Measurements from ENCODE around the gene FKTN. TPM values are rescaled to one million over a fixed set of nuclear protein-coding genes. Genes with fewer than 3 reads are reported as not detected.
A peak's percentile ranks its signal among the peaks of the same experiment; 100 is the strongest.

Gene FKTN
- total and polyA plus RNA-seq, 4 experiments from 2014 or later = 0.18 to 14.2 (median 7.5) TPM

- Histone ChIP-seq H3K4me1 (ENCODE audit: insufficient read depth, low read length) (no peaks in the 10 kb centered on the region), H3K27me3 (ENCODE audit: insufficient read depth, low read length) (no peaks in the 10 kb centered on the region), H3K9me3 (ENCODE audit: control insufficient read depth in 1 of 2, low read length in 2 of 2) (no peaks in the 10 kb centered on the region), H3K27ac (ENCODE audit: low read depth, low read length) (no peak overlapping the region), H3K4me3 (ENCODE audit: low read length in 2 of 2) (no peak overlapping the region), H3K36me3 (ENCODE audit: insufficient read depth, low read length) (no peaks in the 10 kb centered on the region)
- no peak overlapping the region for H3K27ac Mint-ChIP-seq
- no peaks in the 10 kb centered on the region for H3K36me3 Mint-ChIP-seq
- H3K9me3 Mint-ChIP-seq = no peaks in the 10 kb centered on the region
- CTCF ChIA-PET (ENCODE audit: partially characterized antibody) = no interaction called here
- H3K4me1 Mint-ChIP-seq = peaks cover 0 to 5% (median under 1%) of the 10 kb centered on the region in 4 donors
- no peak overlapping the region for H3K4me3 Mint-ChIP-seq
- no peak for DNase-seq
- H3K27me3 Mint-ChIP-seq = peaks cover 2 to 6% of the 10 kb centered on the region in 2 donors
- intact Hi-C loops (cut with micrococcal nuclease) = no loop called here
- POLR2A ChIA-PET (ENCODE audit: partially characterized antibody) = no interaction called here
These were observed 112.4 kb downstream of the FKTN start for GRCh38 chr9:105670315-105670714.

GRCh38 chr9:105670775-105671174, 112.8 kb downstream of the FKTN start:
- POLR2A ChIA-PET (ENCODE audit: partially characterized antibody) = no interaction called here
- Mint-ChIP-seq H3K4me1 (peaks cover 0 to 5% (median under 1%) of the 10 kb centered on the region in 4 donors), H3K4me3 (no peak overlapping the region), H3K9me3 (no peaks in the 10 kb centered on the region), H3K27ac (no peak overlapping the region), H3K36me3 (no peaks in the 10 kb centered on the region), H3K27me3 (peaks cover 2 to 6% of the 10 kb centered on the region in 2 donors)
- no peaks in the 10 kb centered on the region for H3K9me3 ChIP-seq (ENCODE audit: control insufficient read depth in 1 of 2, low read length in 2 of 2)
- no peak overlapping the region for H3K4me3 ChIP-seq (ENCODE audit: low read length in 2 of 2)
- DNase-seq = no peak
- H3K27me3 ChIP-seq (ENCODE audit: insufficient read depth, low read length) = no peaks in the 10 kb centered on the region
- H3K36me3 ChIP-seq (ENCODE audit: insufficient read depth, low read length) = no peaks in the 10 kb centered on the region
- no peak overlapping the region for H3K27ac ChIP-seq (ENCODE audit: low read depth, low read length)
- CTCF ChIA-PET (ENCODE audit: partially characterized antibody) = no interaction called here
- intact Hi-C loops (cut with micrococcal nuclease) = no loop called here
- H3K4me1 ChIP-seq (ENCODE audit: insufficient read depth, low read length) = no peaks in the 10 kb centered on the region

GRCh38 chr9:105672711-105673234, 114.8 kb downstream of the FKTN start:
- no peak overlapping the region for H3K27ac Mint-ChIP-seq
- H3K36me3 Mint-ChIP-seq = no peaks in the 10 kb centered on the region
- peaks cover 2 to 6% of the 10 kb centered on the region in 2 donors for H3K27me3 Mint-ChIP-seq
- intact Hi-C loops (cut with micrococcal nuclease) = no loop called here
- Histone ChIP-seq H3K36me3 (ENCODE audit: insufficient read depth, low read length) (no peaks in the 10 kb centered on the region), H3K4me1 (ENCODE audit: insufficient read depth, low read length) (no peaks in the 10 kb centered on the region), H3K9me3 (ENCODE audit: control insufficient read depth in 1 of 2, low read length in 2 of 2) (no peaks in the 10 kb centered on the region), H3K27ac (ENCODE audit: low read depth, low read length) (no peak overlapping the region), H3K27me3 (ENCODE audit: insufficient read depth, low read length) (no peaks in the 10 kb centered on the region), H3K4me3 (ENCODE audit: low read length in 2 of 2) (no peak overlapping the region)
- H3K4me3 Mint-ChIP-seq = peak overlapping the region in 2 of 8 donors; percentile 10 to 55
- H3K4me1 Mint-ChIP-seq = peaks cover 0 to 5% (median under 1%) of the 10 kb centered on the region in 4 donors
- DNase-seq = no peak
- ChIA-PET POLR2A (ENCODE audit: partially characterized antibody) (interaction anchor here (0.6 kb wide), 1 partner anchor 311 kb away, joined by 4 read pairs; no protein-coding TSS in a partner anchor), CTCF (ENCODE audit: partially characterized antibody) (interaction anchor here (0.6 kb wide), 1 partner anchor 218 kb away, joined by 3 read pairs; no protein-coding TSS in a partner anchor)
- no peaks in the 10 kb centered on the region for H3K9me3 Mint-ChIP-seq

GRCh38 chr9:105673850-105674387, 116.0 kb downstream of the FKTN start:
- ChIA-PET POLR2A (ENCODE audit: partially characterized antibody) (no interaction called here), CTCF (ENCODE audit: partially characterized antibody) (no interaction called here)
- Histone ChIP-seq H3K27me3 (ENCODE audit: insufficient read depth, low read length) (no peaks in the 10 kb centered on the region), H3K4me1 (ENCODE audit: insufficient read depth, low read length) (no peaks in the 10 kb centered on the region), H3K27ac (ENCODE audit: low read depth, low read length) (no peak overlapping the region), H3K4me3 (ENCODE audit: low read length in 2 of 2) (no peak overlapping the region), H3K36me3 (ENCODE audit: insufficient read depth, low read length) (no peaks in the 10 kb centered on the region), H3K9me3 (ENCODE audit: control insufficient read depth in 1 of 2, low read length in 2 of 2) (no peaks in the 10 kb centered on the region)
- no peaks in the 10 kb centered on the region for H3K36me3 Mint-ChIP-seq
- no peaks in the 10 kb centered on the region for H3K9me3 Mint-ChIP-seq
- H3K4me1 Mint-ChIP-seq = peaks cover 0 to 5% (median under 1%) of the 10 kb centered on the region in 4 donors
- H3K27ac Mint-ChIP-seq = no peak overlapping the region
- peaks cover 2 to 6% of the 10 kb centered on the region in 2 donors for H3K27me3 Mint-ChIP-seq
- DNase-seq = no peak
- intact Hi-C loops (cut with micrococcal nuclease) = no loop called here
- no peak overlapping the region for H3K4me3 Mint-ChIP-seq

GRCh38 chr9:105676351-105676923, 118.5 kb downstream of the FKTN start:
- Histone ChIP-seq H3K27me3 (ENCODE audit: insufficient read depth, low read length) (no peaks in the 10 kb centered on the region), H3K9me3 (ENCODE audit: control insufficient read depth in 1 of 2, low read length in 2 of 2) (no peaks in the 10 kb centered on the region), H3K27ac (ENCODE audit: low read depth, low read length) (no peak overlapping the region), H3K4me1 (ENCODE audit: insufficient read depth, low read length) (no peaks in the 10 kb centered on the region), H3K4me3 (ENCODE audit: low read length in 2 of 2) (no peak overlapping the region), H3K36me3 (ENCODE audit: insufficient read depth, low read length) (no peaks in the 10 kb centered on the region)
- H3K4me1 Mint-ChIP-seq = peaks cover 0 to 5% (median under 1%) of the 10 kb centered on the region in 4 donors
- H3K27me3 Mint-ChIP-seq = peaks cover 0 to 2% of the 10 kb centered on the region in 2 donors
- POLR2A ChIA-PET (ENCODE audit: partially characterized antibody) = no interaction called here
- no peak for DNase-seq
- intact Hi-C loops (cut with micrococcal nuclease) = no loop called here
- no peaks in the 10 kb centered on the region for H3K9me3 Mint-ChIP-seq
- H3K36me3 Mint-ChIP-seq = no peaks in the 10 kb centered on the region
- CTCF ChIA-PET (ENCODE audit: partially characterized antibody) = no interaction called here
- H3K27ac Mint-ChIP-seq = peak overlapping the region in 1 of 7 donors; percentile 42
- no peak overlapping the region for H3K4me3 Mint-ChIP-seq

- H3K4me1 Mint-ChIP-seq = no peaks in the 10 kb centered on the region
- no peaks in the 10 kb centered on the region for H3K27me3 ChIP-seq (ENCODE audit: insufficient read depth, low read length)
- H3K27ac ChIP-seq (ENCODE audit: low read depth, low read length) = no peak overlapping the region
- H3K27me3 Mint-ChIP-seq = no peaks in the 10 kb centered on the region
- no peak overlapping the region for H3K4me3 ChIP-seq (ENCODE audit: low read length in 2 of 2)
- no peak overlapping the region for H3K4me3 Mint-ChIP-seq
- H3K9me3 Mint-ChIP-seq = no peaks in the 10 kb centered on the region
- no peak overlapping the region for H3K27ac Mint-ChIP-seq
- H3K4me1 ChIP-seq (ENCODE audit: insufficient read depth, low read length) = no peaks in the 10 kb centered on the region
- DNase-seq = no peak
- intact Hi-C loops (cut with micrococcal nuclease) = no loop called here
- ChIA-PET POLR2A (ENCODE audit: partially characterized antibody) (no interaction called here), CTCF (ENCODE audit: partially characterized antibody) (no interaction called here)
- H3K9me3 ChIP-seq (ENCODE audit: control insufficient read depth in 1 of 2, low read length in 2 of 2) = no peaks in the 10 kb centered on the region
- H3K36me3 ChIP-seq (ENCODE audit: insufficient read depth, low read length) = no peaks in the 10 kb centered on the region
- H3K36me3 Mint-ChIP-seq = no peaks in the 10 kb centered on the region
These were observed 120.2 kb downstream of the FKTN start for GRCh38 chr9:105678163-105678562.

- H3K9me3 Mint-ChIP-seq = no peaks in the 10 kb centered on the region
- Histone ChIP-seq H3K27me3 (ENCODE audit: insufficient read depth, low read length) (no peaks in the 10 kb centered on the region), H3K4me1 (ENCODE audit: insufficient read depth, low read length) (no peaks in the 10 kb centered on the region), H3K4me3 (ENCODE audit: low read length in 2 of 2) (no peak overlapping the region), H3K36me3 (ENCODE audit: insufficient read depth, low read length) (no peaks in the 10 kb centered on the region), H3K27ac (ENCODE audit: low read depth, low read length) (no peak overlapping the region), H3K9me3 (ENCODE audit: control insufficient read depth in 1 of 2, low read length in 2 of 2) (no peaks in the 10 kb centered on the region)
- intact Hi-C loops (cut with micrococcal nuclease) = no loop called here
- CTCF ChIA-PET (ENCODE audit: partially characterized antibody) = no interaction called here
- no peaks in the 10 kb centered on the region for H3K36me3 Mint-ChIP-seq
- H3K4me3 Mint-ChIP-seq = no peak overlapping the region
- POLR2A ChIA-PET (ENCODE audit: partially characterized antibody) = no interaction called here
- H3K27me3 Mint-ChIP-seq = no peaks in the 10 kb centered on the region
- no peak overlapping the region for H3K27ac Mint-ChIP-seq
- DNase-seq = no peak
- no peaks in the 10 kb centered on the region for H3K4me1 Mint-ChIP-seq
These were observed 120.8 kb downstream of the FKTN start for GRCh38 chr9:105678781-105679180.

All from CD4-positive, alpha-beta memory T cell (primary cell).